Measurements from ENCODE around the gene MPV17.
"Not testable (repeated sequence)": the region's sequence is repeated elsewhere in the genome, so short reads cannot be mapped to it uniquely, and the experiment has no call there.

The MPV17 gene

GRCh38 chr2:27323596-27324285 lies 844 bp upstream of the MPV17 start:
- DNase-seq (ENCODE audit: low read depth in 2 of 2, low spot score in 1 of 2) = no peak

DNA sequence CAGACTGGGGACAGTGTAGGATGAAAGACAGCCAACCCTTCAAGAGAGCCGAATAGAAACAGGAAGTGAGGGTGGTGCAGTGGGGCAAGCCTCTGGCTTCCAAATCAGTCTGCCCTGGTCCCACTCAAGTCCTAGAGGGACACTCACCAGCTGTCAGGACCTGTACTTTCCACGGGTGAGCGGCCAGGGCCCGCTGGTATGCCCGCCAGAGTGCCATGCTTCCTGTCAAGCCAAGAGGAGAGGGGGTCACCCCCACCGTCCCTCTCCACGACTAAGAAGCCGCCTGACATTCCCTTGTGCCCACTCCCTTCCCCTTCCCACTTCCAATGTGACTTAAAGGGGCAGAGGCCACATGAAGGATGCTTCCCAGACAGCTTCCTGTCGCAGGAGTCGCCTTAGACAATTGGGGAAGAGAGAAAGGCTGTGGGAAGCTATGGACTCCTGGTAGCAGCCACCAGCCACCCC lies 564 bp downstream of the MPV17 start:
- DNase-seq (ENCODE audit: low read depth in 2 of 2, low spot score in 1 of 2) = no peak

- DNase-seq (ENCODE audit: low read depth in 2 of 2, low spot score in 1 of 2) = no peak
Observed at GRCh38 chr2:27320958-27321543, 1.8 kb downstream of the MPV17 start.

- not testable (repeated sequence) for DNase-seq (ENCODE audit: low read depth in 2 of 2, low spot score in 1 of 2)
Observed at GRCh38 chr2:27319839-27320238, 3.1 kb downstream of the MPV17 start.

DNA sequence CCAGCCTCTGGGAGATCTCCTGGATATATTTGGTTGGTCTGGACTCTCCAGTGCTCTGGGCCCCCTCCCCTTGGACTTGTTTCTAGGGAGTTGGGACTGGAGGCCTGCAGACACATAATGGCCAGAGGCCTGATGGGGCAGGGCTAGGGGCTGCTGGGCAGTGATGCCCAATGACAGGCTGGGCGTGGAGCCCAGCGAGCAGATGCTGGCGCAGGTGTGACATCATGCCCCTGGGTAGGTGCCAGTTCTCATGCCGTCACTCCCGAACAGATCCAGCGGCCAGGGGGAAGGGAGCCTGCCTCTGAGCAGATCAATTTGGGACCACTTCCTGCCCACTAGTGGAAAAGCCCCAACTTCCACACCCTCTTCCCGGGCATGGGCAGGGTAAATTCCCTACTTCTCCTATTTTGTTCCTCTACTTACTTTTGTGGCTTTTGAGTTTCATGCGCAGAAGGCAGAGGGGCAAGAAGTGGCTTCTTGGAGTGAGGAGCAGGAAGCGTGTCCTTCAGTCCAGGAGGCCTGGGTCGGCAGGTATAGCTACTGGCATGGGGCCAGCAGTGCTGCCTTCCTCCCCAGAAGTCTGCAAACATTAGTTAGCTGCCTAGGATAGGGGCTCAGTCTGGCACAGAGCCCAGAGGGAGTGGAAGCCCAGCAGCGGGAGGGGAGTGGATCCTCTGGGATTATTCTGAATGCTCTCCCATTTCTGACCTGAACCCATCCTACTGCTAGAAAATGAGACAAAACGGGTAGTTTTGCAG lies 6.1 kb downstream of the MPV17 start:
- DNase-seq (ENCODE audit: low read depth in 2 of 2, low spot score in 1 of 2) = no peak

DNA sequence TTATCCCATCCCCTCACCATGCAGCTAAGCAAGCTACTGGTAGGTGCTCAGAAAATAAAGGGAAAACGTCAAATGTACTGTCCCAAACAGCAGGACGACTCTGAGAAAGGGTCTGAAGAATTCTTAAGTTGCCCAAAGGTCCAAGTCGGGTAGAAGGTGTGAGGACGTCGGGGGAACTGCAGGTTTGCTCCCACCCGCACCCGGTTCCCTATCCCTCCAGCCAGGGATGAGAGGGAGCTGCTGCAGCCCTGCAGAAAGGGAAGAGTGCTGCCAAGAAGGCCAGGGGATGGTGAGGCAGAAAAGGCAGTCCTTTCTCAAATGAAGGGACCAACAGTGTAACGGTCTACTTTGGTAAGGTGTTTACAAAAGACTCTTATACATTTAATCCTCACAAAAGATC lies 7.8 kb downstream of the MPV17 start:
- DNase-seq (ENCODE audit: low read depth in 2 of 2, low spot score in 1 of 2) = no peak

GRCh38 chr2:27314709-27315108 lies 8.2 kb downstream of the MPV17 start:
- no peak for DNase-seq (ENCODE audit: low read depth in 2 of 2, low spot score in 1 of 2)

GRCh38 chr2:27313882-27314645 lies 8.8 kb downstream of the MPV17 start:
- no peak for DNase-seq (ENCODE audit: low read depth in 2 of 2, low spot score in 1 of 2)

DNA sequence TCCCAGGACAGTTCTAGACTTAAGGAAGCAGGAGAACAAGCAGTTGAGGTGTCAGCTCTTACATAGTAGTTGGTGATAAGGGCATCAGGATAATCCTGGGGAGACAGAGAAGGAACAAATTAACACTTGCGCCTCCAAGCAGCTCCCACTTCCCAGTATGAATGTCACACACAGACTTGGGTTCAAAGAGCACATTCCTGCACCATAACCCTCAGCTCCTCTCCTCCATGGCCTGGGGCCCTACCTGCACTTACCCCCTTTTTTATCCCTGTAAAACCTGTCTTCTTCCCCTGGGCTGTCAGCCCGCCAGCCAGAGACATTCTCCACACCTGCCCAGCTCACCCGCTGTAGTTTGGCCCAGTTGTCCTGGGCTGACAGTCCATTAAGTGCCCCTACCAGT lies 10.7 kb downstream of the MPV17 start:
- no peak for DNase-seq (ENCODE audit: low read depth in 2 of 2, low spot score in 1 of 2)

DNA sequence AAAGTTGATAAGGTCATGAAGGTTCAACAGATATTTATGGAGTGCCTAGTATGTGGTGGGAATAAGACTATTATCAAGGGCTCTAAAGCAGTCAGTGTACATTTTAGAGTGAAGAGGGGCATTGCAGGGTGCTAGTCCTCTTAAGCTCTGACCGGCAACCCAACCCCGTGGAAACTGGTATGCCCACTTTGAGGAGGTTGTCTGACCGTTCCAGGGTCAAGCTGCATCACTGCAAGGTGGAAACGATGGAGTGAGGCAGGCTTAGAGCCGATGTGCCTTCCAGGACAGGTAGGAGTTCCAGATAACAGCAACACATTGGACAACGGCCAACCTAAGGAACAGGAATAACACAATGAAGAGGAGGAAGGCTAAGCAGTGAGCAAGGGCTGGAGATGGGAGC lies 13.2 kb downstream of the MPV17 start:
- DNase-seq (ENCODE audit: low read depth in 2 of 2, low spot score in 1 of 2) = no peak

- no peak for DNase-seq (ENCODE audit: low read depth in 2 of 2, low spot score in 1 of 2)
Observed at GRCh38 chr2:27308359-27308881, 14.5 kb downstream of the MPV17 start, which contains the start of gene UCN. Gene UCN (minus strand): TSS chr2:27308445. CDS start chr2:27307895, 550 bp downstream.

DNA sequence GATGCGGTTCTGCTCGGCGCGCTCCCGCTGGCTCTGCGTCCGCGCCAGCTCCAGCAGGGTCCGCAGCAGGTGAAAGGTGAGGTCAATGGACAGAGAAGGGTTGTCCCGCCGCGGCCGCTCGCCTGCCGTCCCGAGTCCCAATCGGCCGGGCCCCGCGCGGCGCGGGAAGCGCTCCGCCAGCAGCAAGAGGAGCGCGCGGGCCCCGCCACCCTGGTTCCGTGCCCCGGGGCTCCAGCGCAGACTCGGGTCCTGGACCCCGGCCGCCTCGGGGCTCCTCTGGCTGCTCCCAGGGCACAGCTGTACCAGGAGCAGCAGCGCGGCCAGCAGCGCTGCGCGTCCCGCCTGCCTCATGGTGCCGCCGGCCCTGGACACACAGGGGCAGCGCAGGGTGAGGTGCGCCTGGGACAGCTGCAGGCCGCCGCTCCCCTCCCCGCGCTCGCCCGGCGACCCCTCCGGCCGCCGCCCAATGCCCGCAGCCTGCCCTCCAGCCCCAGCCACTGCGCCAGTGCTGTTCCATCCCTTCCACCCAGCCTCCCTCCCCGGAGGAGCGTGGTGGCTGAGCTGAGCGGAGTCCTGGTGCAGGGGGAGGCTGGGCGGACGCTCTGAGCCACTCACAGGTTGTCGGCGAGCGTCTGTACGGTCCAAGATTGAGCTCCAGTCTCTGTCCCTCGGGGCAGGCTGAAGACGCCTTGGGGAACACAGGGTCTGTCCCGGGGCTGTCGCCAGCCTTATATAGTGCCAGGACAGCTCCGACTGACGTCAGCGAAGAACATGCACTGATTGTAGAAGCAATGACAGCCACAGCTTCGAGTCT lies 15.1 kb downstream of the MPV17 start:
- DNase-seq (ENCODE audit: low read depth in 2 of 2, low spot score in 1 of 2) = no peak

GRCh38 chr2:27307287-27307544 lies 15.7 kb downstream of the MPV17 start:
- no peak for DNase-seq (ENCODE audit: low read depth in 2 of 2, low spot score in 1 of 2)

GRCh38 chr2:27306573-27307286 lies 16.2 kb downstream of the MPV17 start:
- DNase-seq (ENCODE audit: low read depth in 2 of 2, low spot score in 1 of 2) = peak; percentile 14 to 18

DNA sequence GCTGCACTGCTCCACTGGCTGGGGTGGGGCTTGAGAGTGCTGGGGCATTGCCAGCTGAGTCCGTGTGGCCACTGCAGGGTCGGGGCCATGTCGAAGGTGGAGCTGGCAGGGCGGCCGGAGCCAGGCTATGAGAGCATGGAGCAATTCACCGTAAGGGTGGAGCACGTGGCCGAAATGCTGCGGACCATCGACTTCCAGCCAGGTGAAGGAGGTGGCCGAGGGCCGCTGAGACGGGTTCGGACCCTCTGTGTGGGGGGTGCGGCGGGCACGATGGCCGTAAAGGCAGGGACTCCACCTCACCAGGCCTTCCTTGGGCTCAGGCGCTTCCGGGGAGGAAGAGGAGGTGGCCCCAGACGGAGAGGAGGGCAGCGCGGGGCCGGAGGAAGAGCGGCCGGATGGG lies 16.8 kb downstream of the MPV17 start:
- DNase-seq (ENCODE audit: low read depth in 2 of 2, low spot score in 1 of 2) = no peak

DNA sequence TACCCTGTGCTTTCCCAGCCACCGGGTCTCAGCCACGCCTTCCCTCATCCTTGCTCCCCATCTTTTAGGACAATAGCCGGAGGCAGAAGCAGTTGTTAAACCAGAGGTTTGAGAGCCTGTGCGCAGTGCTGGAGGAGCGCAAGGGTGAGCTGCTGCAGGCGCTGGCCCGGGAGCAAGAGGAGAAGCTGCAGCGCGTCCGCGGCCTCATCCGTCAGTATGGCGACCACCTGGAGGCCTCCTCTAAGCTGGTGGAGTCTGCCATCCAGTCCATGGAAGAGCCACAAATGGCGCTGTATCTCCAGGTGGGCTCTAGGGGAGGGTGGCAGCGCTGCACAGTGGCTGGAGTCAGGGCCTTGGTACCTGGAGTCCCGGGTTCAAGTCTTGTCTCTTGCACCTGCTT lies 17.4 kb downstream of the MPV17 start:
- no peak for DNase-seq (ENCODE audit: low read depth in 2 of 2, low spot score in 1 of 2)

- no peak for DNase-seq (ENCODE audit: low read depth in 2 of 2, low spot score in 1 of 2)
Observed at GRCh38 chr2:27304488-27305240, 18.2 kb downstream of the MPV17 start.

DNA sequence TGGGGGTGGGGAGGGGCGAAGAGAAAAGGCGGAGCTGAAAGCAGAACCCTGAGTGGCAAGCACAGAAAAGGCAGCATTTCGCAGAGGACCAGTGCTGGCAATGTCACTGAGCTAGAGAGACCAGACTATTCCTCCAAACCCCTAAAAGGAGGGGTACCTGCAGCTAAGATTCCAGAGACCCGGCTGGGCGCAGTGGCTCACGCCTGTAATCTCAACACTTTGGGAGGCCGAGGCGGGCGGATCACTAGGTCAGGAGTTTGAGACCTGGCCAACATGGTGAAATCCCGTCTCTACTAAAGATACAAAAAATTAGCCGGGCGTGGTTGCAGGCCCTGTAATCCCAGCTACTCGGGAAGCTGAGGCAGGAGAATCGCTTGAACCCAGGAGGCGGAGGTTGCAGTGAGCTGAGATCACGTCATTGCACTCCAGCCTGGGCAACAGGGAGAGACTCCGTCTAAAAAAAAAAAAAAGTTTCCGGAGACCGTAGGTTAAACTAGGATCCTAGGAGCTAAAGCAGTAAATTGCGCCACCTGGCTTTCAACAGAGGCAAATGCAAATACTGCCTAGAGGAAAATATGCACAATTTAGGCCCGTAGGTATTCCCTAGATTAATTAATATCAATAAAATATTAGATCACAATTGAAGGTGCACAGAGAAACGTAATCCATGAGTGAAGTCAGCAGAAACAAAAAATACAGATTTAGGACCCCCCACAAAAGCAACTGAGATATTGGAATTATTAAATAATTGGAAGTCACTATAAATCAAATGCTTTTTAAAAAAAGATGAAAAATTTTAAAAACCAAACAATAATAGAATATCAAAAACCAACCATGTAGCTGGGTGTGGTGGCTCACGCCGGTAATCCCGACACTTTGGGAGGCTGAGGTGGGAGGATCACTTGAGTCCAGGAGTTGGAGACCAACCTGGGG lies 19.5 kb downstream of the MPV17 start:
- DNase-seq (ENCODE audit: low read depth in 2 of 2, low spot score in 1 of 2) = no peak
